ENCODE measurements around the gene NIPBL.

DNA sequence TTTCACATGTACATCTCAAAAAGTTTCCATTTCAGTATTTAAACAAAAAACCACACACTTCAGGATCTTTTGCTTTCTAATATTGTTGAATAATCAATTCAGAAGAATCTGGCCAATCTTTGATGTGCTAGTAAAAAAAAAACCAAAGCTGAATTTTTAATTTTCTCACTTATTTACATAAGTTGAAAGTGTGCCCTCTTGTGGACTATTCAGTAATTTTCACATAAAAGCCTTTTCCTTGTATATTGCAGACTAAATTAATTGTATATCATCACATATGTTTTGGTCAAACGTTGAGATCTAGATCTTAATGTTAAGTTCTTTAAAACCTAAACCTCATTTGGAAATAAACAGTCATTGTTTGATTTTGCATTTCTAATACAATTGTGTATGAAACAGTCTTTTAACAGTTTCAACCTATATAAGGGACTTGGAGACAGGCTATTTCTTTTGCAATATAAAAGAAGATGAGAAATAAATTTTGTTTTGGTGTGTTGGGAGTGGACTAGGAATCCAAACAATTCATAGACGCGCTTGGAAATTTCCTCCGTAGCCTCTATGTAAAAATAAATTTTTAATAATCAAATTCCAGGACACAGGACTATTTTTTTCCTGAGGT is 68.1 kb downstream of the NIPBL start:
- no peak for TF ChIP-seq MTA3 (CRISPR knock-in tag; IDR thresholded peaks at IDR 0.05)
- TF ChIP-seq, protein P1, sequence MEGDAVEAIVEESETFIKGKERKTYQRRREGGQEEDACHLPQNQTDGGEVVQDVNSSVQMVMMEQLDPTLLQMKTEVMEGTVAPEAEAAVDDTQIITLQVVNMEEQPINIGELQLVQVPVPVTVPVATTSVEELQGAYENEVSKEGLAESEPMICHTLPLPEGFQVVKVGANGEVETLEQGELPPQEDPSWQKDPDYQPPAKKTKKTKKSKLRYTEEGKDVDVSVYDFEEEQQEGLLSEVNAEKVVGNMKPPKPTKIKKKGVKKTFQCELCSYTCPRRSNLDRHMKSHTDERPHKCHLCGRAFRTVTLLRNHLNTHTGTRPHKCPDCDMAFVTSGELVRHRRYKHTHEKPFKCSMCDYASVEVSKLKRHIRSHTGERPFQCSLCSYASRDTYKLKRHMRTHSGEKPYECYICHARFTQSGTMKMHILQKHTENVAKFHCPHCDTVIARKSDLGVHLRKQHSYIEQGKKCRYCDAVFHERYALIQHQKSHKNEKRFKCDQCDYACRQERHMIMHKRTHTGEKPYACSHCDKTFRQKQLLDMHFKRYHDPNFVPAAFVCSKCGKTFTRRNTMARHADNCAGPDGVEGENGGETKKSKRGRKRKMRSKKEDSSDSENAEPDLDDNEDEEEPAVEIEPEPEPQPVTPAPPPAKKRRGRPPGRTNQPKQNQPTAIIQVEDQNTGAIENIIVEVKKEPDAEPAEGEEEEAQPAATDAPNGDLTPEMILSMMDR (CRISPR knock-in tag; IDR thresholded peaks at IDR 0.05) = 0 out of 2 replicates have a peak, but pooled peaks have one; percentile 17
- no peak for TF ChIP-seq EZH2 (conservative IDR thresholded peaks at IDR 0.05; ENCODE audit: low read depth, low read length)
- TF ChIP-seq SALL1 (CRISPR knock-in tag; IDR thresholded peaks at IDR 0.05) = no peak
- no peak for TF ChIP-seq ZNF441 (CRISPR knock-in tag; IDR thresholded peaks at IDR 0.05; ENCODE audit: borderline replicate concordance)
- TF ChIP-seq, protein P2, sequence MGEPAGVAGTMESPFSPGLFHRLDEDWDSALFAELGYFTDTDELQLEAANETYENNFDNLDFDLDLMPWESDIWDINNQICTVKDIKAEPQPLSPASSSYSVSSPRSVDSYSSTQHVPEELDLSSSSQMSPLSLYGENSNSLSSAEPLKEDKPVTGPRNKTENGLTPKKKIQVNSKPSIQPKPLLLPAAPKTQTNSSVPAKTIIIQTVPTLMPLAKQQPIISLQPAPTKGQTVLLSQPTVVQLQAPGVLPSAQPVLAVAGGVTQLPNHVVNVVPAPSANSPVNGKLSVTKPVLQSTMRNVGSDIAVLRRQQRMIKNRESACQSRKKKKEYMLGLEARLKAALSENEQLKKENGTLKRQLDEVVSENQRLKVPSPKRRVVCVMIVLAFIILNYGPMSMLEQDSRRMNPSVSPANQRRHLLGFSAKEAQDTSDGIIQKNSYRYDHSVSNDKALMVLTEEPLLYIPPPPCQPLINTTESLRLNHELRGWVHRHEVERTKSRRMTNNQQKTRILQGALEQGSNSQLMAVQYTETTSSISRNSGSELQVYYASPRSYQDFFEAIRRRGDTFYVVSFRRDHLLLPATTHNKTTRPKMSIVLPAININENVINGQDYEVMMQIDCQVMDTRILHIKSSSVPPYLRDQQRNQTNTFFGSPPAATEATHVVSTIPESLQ (CRISPR knock-in tag; conservative IDR thresholded peaks at IDR 0.05) = no peak
- no peak for TF ChIP-seq ZNF354B (CRISPR knock-in tag; IDR thresholded peaks at IDR 0.05)
- no peak for TF ChIP-seq ZZZ3 (CRISPR knock-in tag; IDR thresholded peaks at IDR 0.05; ENCODE audit: borderline replicate concordance)
- TF ChIP-seq JUN (CRISPR knock-in tag; IDR thresholded peaks at IDR 0.05) = no peak
- TF ChIP-seq JUND (CRISPR knock-in tag; IDR thresholded peaks at IDR 0.05) = no peak

Data from HepG2 (cell line).